K562 (cell line): ENCODE results near the gene FBXO46. TPM values are rescaled to one million over a fixed set of nuclear protein-coding genes. Genes with fewer than 3 reads are reported as not detected.
A peak's percentile ranks its signal among the peaks of the same experiment; 100 is the strongest.

Experiments used
- CREB3L1 ChIP-seq: fragments of 450-650 bp; IDR thresholded peaks from 2 replicates; pipeline ENCODE4 v1.6.1; 2014; ENCODE audit warnings: low read depth, mild to moderate bottlenecking, moderate library complexity, borderline replicate concordance
- CTCFL ChIP-seq: IDR thresholded peaks from 2 replicates; pipeline ENCODE4 v1.6.1; 2011; ENCODE audit warnings: borderline replicate concordance, low read depth, mild to moderate bottlenecking, moderate library complexity, low read length; ENCODE audit not compliant: insufficient read depth, poor library complexity, severe bottlenecking
- EGR1 ChIP-seq: fragments of 450-650 bp; conservative IDR thresholded peaks from 2 replicates; pipeline ENCODE4 v1.6.1; 2017; ENCODE audit warnings: mild to moderate bottlenecking
- FIP1L1 ChIP-seq: fragments of 200-400 bp; formaldehyde crosslinking; IDR thresholded peaks from 2 replicates; pipeline ENCODE4 v1.6.1; 2018; ENCODE audit warnings: mild to moderate bottlenecking, low read depth, low read length; ENCODE audit not compliant: poor library complexity, severe bottlenecking
- GATA2 ChIP-seq: sonication (generic); formaldehyde crosslinking; IDR thresholded peaks from 2 replicates; pipeline ENCODE4 v1.4.0; 2020; ENCODE audit warnings: mild to moderate bottlenecking, missing genetic modification reagents
- HDAC1 ChIP-seq, 2 experiments: fragments of 450-650 bp; IDR thresholded peaks; 2 replicates each; pipeline ENCODE4 v1.6.1; 2016 to 2017; ENCODE audit warnings: inconsistent platforms in 1 of 2, mild to moderate bottlenecking in 1 of 2, moderate library complexity in 1 of 2
- HDAC8 ChIP-seq: fragments of 450-650 bp; IDR thresholded peaks from 2 replicates; pipeline ENCODE4 v1.6.1; 2016; ENCODE audit warnings: mild to moderate bottlenecking, missing genetic modification characterization, moderate library complexity, missing compliant biosample characterization
- HMG20B ChIP-seq: fragments of 250-450 bp; sonication (Bioruptor Pico); IDR thresholded peaks from 2 replicates; pipeline ENCODE4 v1.5.0; 2021; ENCODE audit warnings: mild to moderate bottlenecking
- HOXB6 ChIP-seq: fragments of 250-450 bp; sonication (Bioruptor Pico); IDR thresholded peaks from 2 replicates; pipeline ENCODE4 v1.5.1; 2022; ENCODE audit warnings: mild to moderate bottlenecking, borderline replicate concordance
- MAX ChIP-seq: sonication (generic); formaldehyde crosslinking; IDR thresholded peaks from 2 replicates; pipeline ENCODE4 v1.9.0; 2022; ENCODE audit warnings: mild to moderate bottlenecking, missing genetic modification reagents
- MIER1 ChIP-seq: fragments of 450-650 bp; IDR thresholded peaks from 2 replicates; pipeline ENCODE4 v1.6.1; 2016; ENCODE audit warnings: antibody characterized with exemption, mild to moderate bottlenecking, low read depth
- NR3C1 ChIP-seq: sonication (generic); formaldehyde crosslinking; IDR thresholded peaks from 2 replicates; pipeline ENCODE4 v1.8.1; 2022; ENCODE audit warnings: missing genetic modification reagents
- PHTF2 ChIP-seq: fragments of 250-450 bp; sonication (Bioruptor Pico); IDR thresholded peaks from 2 replicates; pipeline ENCODE4 v1.5.0; 2021; ENCODE audit warnings: mild to moderate bottlenecking
- PRMT5 ChIP-seq: sonication (generic); formaldehyde crosslinking; IDR thresholded peaks from 2 replicates; pipeline ENCODE4 v1.5.0; 2020; ENCODE audit warnings: missing genetic modification reagents
- RBM25 ChIP-seq: fragments of 200-400 bp; formaldehyde crosslinking; IDR thresholded peaks from 2 replicates; pipeline ENCODE4 v1.6.1; 2018; ENCODE audit warnings: low read length, low read depth, moderate library complexity; ENCODE audit not compliant: severe bottlenecking
- RNF219 ChIP-seq: fragments of 250-450 bp; sonication (Bioruptor Pico); IDR thresholded peaks from 2 replicates; pipeline ENCODE4 v1.5.0; 2022; ENCODE audit warnings: mild to moderate bottlenecking
- TEAD2 ChIP-seq: fragments of 450-650 bp; IDR thresholded peaks from 2 replicates; pipeline ENCODE4 v1.6.1; 2016; ENCODE audit warnings: missing genetic modification characterization, control low read depth, missing compliant biosample characterization
- ZBED1 ChIP-seq: IDR thresholded peaks from 2 replicates; pipeline ENCODE4 v1.6.1; 2014
- ZBTB5 ChIP-seq: fragments of 450-650 bp; IDR thresholded peaks from 2 replicates; pipeline ENCODE4 v1.6.1; 2017; ENCODE audit warnings: antibody characterized with exemption
- ZNF431 ChIP-seq: sonication (generic); formaldehyde crosslinking; IDR thresholded peaks from 2 replicates; pipeline ENCODE4 v1.8.0; 2022; ENCODE audit warnings: mild to moderate bottlenecking, missing genetic modification reagents
- polyA plus RNA-seq, 8 experiments: library from polyadenylated mRNA; depleted of rRNA in 4 of 8; stranded (reverse) in 5 of 8; unstranded in 3 of 8; fragments of >200 nt; fragmentation: Nextera tagmentation in 2 of 8; fragmentation: Illumina TruSeq in 1 of 8; extraction: Ambion mirVana in 2 of 8; extraction: Trizol in 1 of 8; gene quantifications; 2 replicates each; pipeline versions ENCODE4 v1.2.1 to v1.2.3, GENCODE V29; 2011 to 2014; ENCODE audit warnings: inconsistent platforms in 1 of 8, missing spikeins in 1 of 8
- total RNA-seq, 7 experiments: library from RNA; depleted of rRNA in 6 of 7; stranded (reverse); fragments of >200 nt in 6 of 7; fragmentation: Illumina TruSeq in 2 of 7; extraction: Trizol in 2 of 7; gene quantifications; 2 replicates each; pipeline versions ENCODE4 v1.2.1 to v1.2.3, GENCODE V29; 2011 to 2021; ENCODE audit warnings: low replicate concordance in 1 of 7

Gene FBXO46
- total and polyA plus RNA-seq, 9 of the 15 experiments (the other 6 are each of a cell fraction or from before 2014, with no cell fraction given): 1.5 to 36.1 (median 7.3) TPM

- no peak for TF ChIP-seq RNF219
- TF ChIP-seq PHTF2 (CRISPR knock-in tag): 0 out of 2 replicates have a peak, but pooled peaks have one; percentile 24
- TF ChIP-seq CREB3L1: peak; percentile 3; the same call in 1 of the 2 replicates
- no peak for TF ChIP-seq HOXB6
- TF ChIP-seq CTCFL: peak; percentile 53
- peak; percentile 85 for TF ChIP-seq RBM25
- no peak for TF ChIP-seq HDAC8 (tag)
- TF ChIP-seq NR3C1 (CRISPR knock-in tag): no peak
- TF ChIP-seq MIER1: no peak
- no peak for TF ChIP-seq GATA2 (CRISPR knock-in tag)
- no peak for TF ChIP-seq HMG20B (CRISPR knock-in tag)
- no peak for TF ChIP-seq TEAD2 (tag)
- no peak for TF ChIP-seq ZBTB5
- no peak for TF ChIP-seq FIP1L1
- peak; percentile 98 for TF ChIP-seq EGR1
- TF ChIP-seq ZBED1: no peak
- TF ChIP-seq ZNF431 (CRISPR knock-in tag): no peak
- peak; percentile 78 for TF ChIP-seq MAX (CRISPR knock-in tag)
- no peak for TF ChIP-seq PRMT5 (CRISPR knock-in tag)
- TF ChIP-seq HDAC1 (IDR thresholded peaks at IDR 0.05): peak in 1 of 2 experiments; percentile 76; a peak in 2 of 4 replicates
Observed at GRCh38 chr19:45717131-45717982, 13.3 kb downstream of the FBXO46 start (continued).
